Activated naive CD4-positive, alpha-beta T cell treated with anti-CD3 and anti-CD28 coated beads, Interleukin-2, amount 50 U/mL, for 16 hours (primary cell): ENCODE measurements around the gene DUSP8.
"Not testable (repeated sequence)": the region's sequence is repeated elsewhere in the genome, so short reads cannot be mapped to it uniquely, and the experiment has no call there.

Experiments used
- DNase-seq: peaks from one replicate; pipeline ENCODE4 v3.0.0-alpha.2; 2020

Gene DUSP8

DNA sequence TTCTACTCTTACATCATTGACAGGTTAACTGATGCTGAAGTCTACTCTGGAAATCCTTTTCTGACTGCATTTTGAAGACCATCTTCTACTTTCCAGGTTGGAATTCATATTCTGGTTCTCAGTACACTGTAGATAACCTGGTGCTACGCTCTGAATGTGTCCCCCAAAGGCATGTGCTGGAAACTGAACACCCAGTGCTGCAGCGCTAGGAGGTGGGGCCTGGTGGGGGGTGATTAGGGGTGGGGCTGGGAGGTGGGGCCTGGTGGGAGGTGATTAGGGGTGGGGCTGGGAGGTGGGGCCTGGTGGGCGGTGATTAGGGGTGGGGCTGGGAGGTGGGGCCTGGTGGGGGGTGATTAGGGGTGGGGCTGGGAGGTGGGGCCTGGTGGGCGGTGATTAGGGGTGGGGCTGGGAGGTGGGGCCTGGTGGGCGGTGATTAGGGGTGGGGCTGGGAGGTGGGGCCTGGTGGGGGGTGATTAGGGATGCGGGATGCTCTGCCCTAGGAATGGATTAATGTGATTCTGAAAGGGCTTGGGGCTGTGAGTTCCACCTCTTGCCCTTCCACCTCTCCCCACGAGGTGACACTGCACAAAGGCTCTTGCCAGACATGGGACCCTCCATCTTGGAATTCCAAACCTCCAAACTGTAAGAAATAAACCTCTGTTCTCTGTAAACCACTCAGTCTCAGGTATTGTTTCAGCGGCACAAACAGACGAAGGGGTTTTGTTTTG lies 59.4 kb downstream of the DUSP8 start:
- not testable (repeated sequence) for DNase-seq

DNA sequence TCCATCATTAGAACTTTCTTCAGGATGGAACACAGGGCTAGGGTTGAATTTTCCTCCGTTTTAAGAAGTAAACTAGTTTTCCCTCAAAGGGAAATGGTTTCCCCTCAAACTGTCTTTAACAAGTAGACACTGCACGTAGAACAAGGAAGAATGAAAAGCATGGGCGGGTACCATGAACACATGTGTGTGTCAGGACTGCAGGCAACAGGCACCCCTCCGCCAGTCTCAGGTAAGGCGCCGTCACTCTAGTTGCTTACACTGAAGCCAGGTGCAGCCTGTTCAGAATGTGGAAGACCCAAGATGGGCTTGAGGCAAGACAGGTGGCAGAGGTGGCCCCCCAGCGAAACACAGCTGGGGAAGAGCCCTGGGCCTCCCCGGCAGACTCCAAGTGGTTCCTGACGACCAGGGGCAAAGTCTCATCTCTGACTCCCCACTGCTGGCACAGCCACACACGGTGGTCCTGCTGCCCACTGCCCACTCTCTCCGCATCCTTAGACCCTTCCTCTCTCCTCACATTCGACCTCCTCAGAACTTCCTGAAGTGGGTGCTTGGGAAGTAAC lies 60.1 kb downstream of the DUSP8 start:
- no peak for DNase-seq

- DNase-seq, result no peak
Observed at GRCh38 chr11:1510928-1511327, 61.1 kb downstream of the DUSP8 start.

DNA sequence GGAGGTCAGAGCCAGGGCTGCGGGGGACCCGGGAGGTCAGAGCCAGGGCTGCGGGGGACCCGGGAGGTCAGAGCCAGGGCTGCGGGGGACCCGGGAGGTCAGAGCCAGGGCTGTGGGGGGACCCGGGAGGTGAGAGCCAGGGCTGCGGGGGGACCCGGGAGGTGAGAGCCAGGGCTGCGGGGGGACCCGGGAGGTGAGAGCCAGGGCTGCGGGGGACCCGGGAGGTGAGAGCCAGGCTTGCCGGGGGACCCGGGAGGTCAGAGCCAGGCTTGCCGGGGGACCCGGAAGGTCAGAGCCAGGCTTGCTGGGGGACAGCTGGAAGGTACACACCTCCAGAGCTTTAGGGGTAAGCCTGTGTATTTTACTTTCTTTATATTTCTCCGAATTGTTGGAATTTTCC lies 61.7 kb downstream of the DUSP8 start:
- DNase-seq, result not testable (repeated sequence)

GRCh38 chr11:1509626-1510255 lies 62.3 kb downstream of the DUSP8 start:
- DNase-seq, result no peak

DNA sequence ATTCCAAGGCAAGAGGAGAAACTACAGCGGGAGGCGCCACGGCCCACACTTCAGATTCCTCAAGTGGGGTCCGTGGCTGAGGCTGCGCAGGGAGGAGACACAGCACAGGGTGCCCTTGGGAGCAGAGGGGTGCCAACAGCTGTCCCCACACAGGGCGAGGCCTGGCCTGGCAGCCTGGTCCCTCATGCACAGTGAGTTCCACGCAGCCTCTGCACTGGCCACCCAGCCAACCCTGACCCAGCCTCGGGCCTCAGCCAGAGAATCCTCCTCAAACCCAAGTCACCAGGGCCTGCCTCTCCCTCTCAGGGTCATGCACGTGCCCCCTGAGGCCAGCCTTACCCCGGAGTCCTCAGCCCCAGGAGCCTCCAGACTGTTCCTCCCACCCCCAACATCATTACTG lies 63.1 kb downstream of the DUSP8 start:
- no peak for DNase-seq

GRCh38 chr11:1508491-1508891 lies 63.6 kb downstream of the DUSP8 start:
- no peak for DNase-seq

DNA sequence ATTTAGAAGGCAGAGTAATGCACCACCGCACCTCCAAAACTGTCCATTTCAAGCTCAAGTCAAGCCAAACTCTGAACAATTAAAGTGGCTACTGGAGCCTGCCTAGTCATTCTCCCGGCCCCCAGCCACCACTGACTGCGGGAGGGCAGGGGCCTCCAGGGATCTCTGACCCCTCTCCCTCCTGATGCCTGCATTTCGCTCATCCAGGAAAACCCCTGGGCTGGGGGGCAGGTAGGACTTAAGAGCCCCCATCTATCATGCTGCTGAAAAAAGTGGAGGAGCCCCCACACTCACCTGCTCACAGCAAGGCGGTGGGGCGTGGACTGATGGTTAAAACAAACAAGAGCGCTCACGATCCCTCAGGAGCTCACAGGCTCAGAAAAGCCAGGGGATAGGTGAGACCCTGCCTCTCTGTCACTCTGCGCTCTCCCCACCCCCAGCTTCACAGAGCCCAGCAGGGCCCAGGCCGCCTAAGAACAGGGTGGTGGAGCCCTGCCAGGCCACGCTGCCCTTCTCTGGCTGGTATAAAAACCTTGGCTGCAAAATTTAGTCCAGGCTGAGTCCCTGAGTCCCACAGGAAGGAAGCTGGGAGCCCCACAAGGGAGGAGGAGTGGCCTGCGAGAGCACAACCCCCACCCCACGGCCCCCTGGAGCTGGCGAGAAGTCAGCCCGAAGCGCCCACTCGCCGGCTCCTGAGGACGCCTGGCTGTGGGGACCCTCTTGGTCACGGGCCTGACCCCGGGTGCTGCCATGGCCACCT lies 64.5 kb downstream of the DUSP8 start:
- no peak for DNase-seq

GRCh38 chr11:1506981-1507380 lies 65.1 kb downstream of the DUSP8 start:
- no peak for DNase-seq

DNA sequence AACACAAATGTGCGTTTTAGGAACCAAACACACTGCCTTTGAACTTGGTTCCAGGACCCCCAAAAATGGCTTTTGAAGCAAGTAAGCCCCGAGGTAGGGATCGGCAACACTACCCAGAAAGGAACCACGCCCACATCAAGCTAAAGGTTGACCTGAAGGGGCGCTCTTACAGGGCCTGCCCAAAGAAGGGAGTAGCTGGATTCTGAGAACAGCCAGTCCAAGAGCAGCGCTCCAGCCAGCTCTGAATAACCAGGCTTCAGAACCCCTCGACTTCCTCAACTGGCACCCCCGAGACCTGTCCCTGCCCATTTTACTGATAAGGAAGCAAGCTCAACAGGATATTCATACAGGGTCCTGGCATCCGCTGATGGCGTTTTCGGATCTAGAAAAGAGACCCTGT lies 66.6 kb downstream of the DUSP8 start:
- no peak for DNase-seq

- no peak for DNase-seq
Observed at GRCh38 chr11:1504581-1505290, 67.3 kb downstream of the DUSP8 start.

DNA sequence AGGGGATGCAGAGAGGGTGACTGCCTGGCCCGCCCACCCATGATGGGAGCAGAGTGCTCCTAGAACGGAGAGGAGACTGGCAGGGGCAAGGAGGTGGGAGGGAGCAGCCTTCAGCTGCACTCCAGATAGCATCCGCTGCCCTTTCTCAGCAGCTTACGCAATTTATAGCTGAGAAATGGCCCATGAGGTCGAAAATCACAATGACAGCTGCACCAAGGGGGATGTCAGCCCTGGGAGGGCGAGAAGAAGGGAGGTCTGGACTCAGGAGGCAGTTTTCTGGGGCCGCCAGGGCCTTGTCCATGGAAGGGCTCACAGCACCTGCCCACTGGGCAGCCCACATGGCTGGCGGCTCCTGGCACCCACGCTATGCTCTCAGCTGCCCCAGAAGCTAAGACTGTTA lies 67.9 kb downstream of the DUSP8 start:
- DNase-seq, result no peak
